Karpas-422 (cell line): ENCODE results near the gene XRCC1. TPM values are rescaled to one million over a fixed set of nuclear protein-coding genes. Genes with fewer than 3 reads are reported as not detected.
A peak's percentile ranks its signal among the peaks of the same experiment; 100 is the strongest.

ENCODE experiments used
- DNase-seq: peaks from one replicate; pipeline ENCODE4 v3.0.0-alpha.2; 2015
- H2AFZ ChIP-seq: fragments of 200-600 bp; sonication (generic); 2 replicates; pipeline ENCODE4 v1.6.1; 2014; ENCODE audit warnings: antibody characterized with exemption, low read length, mixed read lengths
- H3K27ac ChIP-seq: fragments of 200-600 bp; sonication (generic); 2 replicates; pipeline ENCODE4 v1.5.1; 2014; ENCODE audit warnings: mild to moderate bottlenecking, low read length, moderate library complexity
- H3K27me3 ChIP-seq: fragments of 200-600 bp; sonication (generic); 2 replicates; pipeline ENCODE4 v1.6.1; 2014; ENCODE audit warnings: low read length, mixed read lengths
- H3K36me3 ChIP-seq: fragments of 200-600 bp; sonication (generic); 2 replicates; pipeline ENCODE4 v1.6.1; 2014; ENCODE audit warnings: low read length, mixed read lengths; ENCODE audit not compliant: insufficient read depth
- H3K4me1 ChIP-seq: fragments of 200-600 bp; sonication (generic); 2 replicates; pipeline ENCODE4 v1.6.1; 2014; ENCODE audit warnings: mild to moderate bottlenecking, low read length, mixed read lengths
- H3K4me2 ChIP-seq: fragments of 200-600 bp; sonication (generic); 2 replicates; pipeline ENCODE4 v1.6.1; 2014; ENCODE audit warnings: low read length, low read depth, mild to moderate bottlenecking; ENCODE audit not compliant: poor library complexity, severe bottlenecking
- H3K4me3 ChIP-seq: fragments of 200-600 bp; sonication (generic); 2 replicates; pipeline ENCODE4 v1.5.1; 2014; ENCODE audit warnings: mild to moderate bottlenecking, antibody characterized with exemption, low read length, mixed read lengths
- H3K79me2 ChIP-seq: fragments of 200-600 bp; sonication (generic); 2 replicates; pipeline ENCODE4 v1.6.1; 2014; ENCODE audit warnings: mild to moderate bottlenecking, low read length, mixed read lengths
- H3K9ac ChIP-seq: fragments of 200-600 bp; sonication (generic); 2 replicates; pipeline ENCODE4 v1.6.0; 2014; ENCODE audit warnings: low read length
- H3K9me2 ChIP-seq: fragments of 200-600 bp; sonication (generic), shearing (Covaris generic); replicated peaks from 2 replicates; pipeline ENCODE4 v1.6.0; 2014; ENCODE audit warnings: mild to moderate bottlenecking, low read length, moderate library complexity; ENCODE audit not compliant: insufficient read depth
- H3K9me3 ChIP-seq: fragments of 300-700, 200-600 bp; sonication (generic); 2 replicates; pipeline ENCODE4 v1.6.1; 2014; ENCODE audit warnings: low read length, mixed read lengths
- H4K20me1 ChIP-seq: fragments of 200-600 bp; sonication (generic); 2 replicates; pipeline ENCODE4 v1.6.1; 2014; ENCODE audit warnings: mild to moderate bottlenecking, antibody characterized with exemption, low read length, low read depth; ENCODE audit not compliant: insufficient read depth
- total RNA-seq: library from RNA; depleted of rRNA; stranded (reverse); fragments of >200 nt; shearing (Covaris generic); gene quantifications from 2 replicates; pipeline ENCODE4 v1.2.3, GENCODE V29; 2014; ENCODE audit warnings: low replicate concordance

The XRCC1 gene
- total RNA-seq, 1 experiment from 2014 or later: 40.6 TPM

GRCh38 chr19:43561139-43561970, 14.0 kb downstream of the XRCC1 start:
- Histone ChIP-seq H3K4me3 (no peak overlapping the region), H3K79me2 (peaks cover 22% of the 10 kb centered on the region), H3K27me3 (no peaks in the 10 kb centered on the region), H3K9me3 (no peaks in the 10 kb centered on the region), H3K9me2 (no peaks in the 10 kb centered on the region), H3K4me1 (peaks cover 5% of the 10 kb centered on the region), H3K27ac (no peak overlapping the region), H3K4me2 (no peak overlapping the region), H2AFZ (no peak overlapping the region), H3K36me3 (peaks cover 2% of the 10 kb centered on the region; the same call in 1 of the 2 replicates), H3K9ac (no peak overlapping the region), H4K20me1 (no peaks in the 10 kb centered on the region)
- no peak for DNase-seq

GRCh38 chr19:43560687-43561086, 14.6 kb downstream of the XRCC1 start:
- Histone ChIP-seq H3K4me2 (no peak overlapping the region), H3K4me3 (no peak overlapping the region), H3K9ac (no peak overlapping the region), H3K9me2 (no peaks in the 10 kb centered on the region), H3K27me3 (no peaks in the 10 kb centered on the region), H3K4me1 (peaks cover 5% of the 10 kb centered on the region), H3K27ac (no peak overlapping the region), H3K9me3 (no peaks in the 10 kb centered on the region), H2AFZ (no peak overlapping the region), H4K20me1 (no peaks in the 10 kb centered on the region), H3K36me3 (peaks cover 2% of the 10 kb centered on the region; the same call in 1 of the 2 replicates), H3K79me2 (peaks cover 22% of the 10 kb centered on the region)
- DNase-seq: no peak

GRCh38 chr19:43555185-43555770, 20.0 kb downstream of the XRCC1 start:
- H3K36me3 ChIP-seq: peaks cover 2% of the 10 kb centered on the region; the same call in 1 of the 2 replicates
- DNase-seq: peak; percentile 89
- H2AFZ ChIP-seq: no peak overlapping the region
- no peaks in the 10 kb centered on the region for H4K20me1 ChIP-seq
- no peaks in the 10 kb centered on the region for H3K27me3 ChIP-seq
- H3K9ac ChIP-seq: no peak overlapping the region
- no peak overlapping the region for H3K4me3 ChIP-seq
- no peaks in the 10 kb centered on the region for H3K9me3 ChIP-seq
- no peak overlapping the region for H3K27ac ChIP-seq
- H3K9me2 ChIP-seq: no peaks in the 10 kb centered on the region
- H3K4me2 ChIP-seq: no peak overlapping the region
- H3K79me2 ChIP-seq: no peaks in the 10 kb centered on the region
- H3K4me1 ChIP-seq: no peaks in the 10 kb centered on the region

GRCh38 chr19:43554317-43554895, 20.9 kb downstream of the XRCC1 start:
- Histone ChIP-seq H3K4me3 (no peak overlapping the region), H2AFZ (no peak overlapping the region), H3K4me2 (no peak overlapping the region), H3K36me3 (peaks cover under 1% of the 10 kb centered on the region; the same call in 1 of the 2 replicates), H4K20me1 (no peaks in the 10 kb centered on the region), H3K4me1 (no peaks in the 10 kb centered on the region), H3K9me2 (no peaks in the 10 kb centered on the region), H3K9ac (no peak overlapping the region), H3K27ac (no peak overlapping the region), H3K27me3 (no peaks in the 10 kb centered on the region), H3K9me3 (no peaks in the 10 kb centered on the region), H3K79me2 (no peaks in the 10 kb centered on the region)
- DNase-seq: no peak

- DNase-seq: no peak
- Histone ChIP-seq H3K27ac (no peak overlapping the region), H3K9me2 (no peaks in the 10 kb centered on the region), H3K4me3 (no peak overlapping the region), H4K20me1 (no peaks in the 10 kb centered on the region), H2AFZ (no peak overlapping the region), H3K27me3 (no peaks in the 10 kb centered on the region), H3K4me2 (no peak overlapping the region), H3K36me3 (no peaks in the 10 kb centered on the region), H3K4me1 (no peaks in the 10 kb centered on the region), H3K79me2 (no peaks in the 10 kb centered on the region), H3K9me3 (no peaks in the 10 kb centered on the region), H3K9ac (no peak overlapping the region)
These were observed 21.7 kb downstream of the XRCC1 start for GRCh38 chr19:43553656-43554055.

- no peaks in the 10 kb centered on the region for H3K9me2 ChIP-seq
- DNase-seq: no peak
- H3K36me3 ChIP-seq: no peaks in the 10 kb centered on the region
- no peaks in the 10 kb centered on the region for H3K9me3 ChIP-seq
- H3K27ac ChIP-seq: no peak overlapping the region
- no peaks in the 10 kb centered on the region for H3K79me2 ChIP-seq
- no peak overlapping the region for H3K9ac ChIP-seq
- H3K4me3 ChIP-seq: no peak overlapping the region
- no peaks in the 10 kb centered on the region for H3K27me3 ChIP-seq
- H3K4me1 ChIP-seq: no peaks in the 10 kb centered on the region
- no peak overlapping the region for H2AFZ ChIP-seq
- no peak overlapping the region for H3K4me2 ChIP-seq
- no peaks in the 10 kb centered on the region for H4K20me1 ChIP-seq
These were observed 22.7 kb downstream of the XRCC1 start for GRCh38 chr19:43552616-43553015.

- Histone ChIP-seq H3K27me3 (no peaks in the 10 kb centered on the region), H2AFZ (no peak overlapping the region), H3K4me2 (no peak overlapping the region), H3K79me2 (no peaks in the 10 kb centered on the region), H3K9me2 (no peaks in the 10 kb centered on the region), H3K9ac (no peak overlapping the region), H3K9me3 (no peaks in the 10 kb centered on the region), H4K20me1 (no peaks in the 10 kb centered on the region), H3K36me3 (no peaks in the 10 kb centered on the region), H3K4me1 (no peaks in the 10 kb centered on the region), H3K4me3 (no peak overlapping the region), H3K27ac (no peak overlapping the region)
- DNase-seq: no peak
These were observed 23.2 kb downstream of the XRCC1 start for GRCh38 chr19:43552198-43552450.

- Histone ChIP-seq H3K9me3 (no peaks in the 10 kb centered on the region), H3K9ac (no peak overlapping the region), H3K79me2 (no peaks in the 10 kb centered on the region), H3K27me3 (no peaks in the 10 kb centered on the region), H3K27ac (no peak overlapping the region), H3K4me3 (no peak overlapping the region), H2AFZ (no peak overlapping the region), H3K9me2 (no peaks in the 10 kb centered on the region), H4K20me1 (no peaks in the 10 kb centered on the region), H3K4me1 (no peaks in the 10 kb centered on the region), H3K4me2 (no peak overlapping the region), H3K36me3 (no peaks in the 10 kb centered on the region)
- no peak for DNase-seq
These were observed 23.7 kb downstream of the XRCC1 start for GRCh38 chr19:43551399-43552197.
